Neuron (in vitro differentiated cells): Measurements from ENCODE around the gene ITPRIP.

Experiments
- H2AFZ ChIP-seq: one replicate; pipeline ENCODE4 v1.6.1; 2013; ENCODE audit warnings: low read depth, mild to moderate bottlenecking, inconsistent platforms, low read length, moderate library complexity
- H3K27me3 ChIP-seq: one replicate; pipeline ENCODE4 v1.6.1; 2013; ENCODE audit warnings: low read length; ENCODE audit not compliant: insufficient read depth
- H3K36me3 ChIP-seq: one replicate; pipeline ENCODE4 v1.6.1; 2013; ENCODE audit warnings: low read length; ENCODE audit not compliant: insufficient read depth
- H3K4me1 ChIP-seq: one replicate; pipeline ENCODE4 v1.6.1; 2013; ENCODE audit warnings: low read length; ENCODE audit not compliant: insufficient read depth
- H3K4me3 ChIP-seq: 2 replicates; pipeline ENCODE4 v1.5.1; 2013; ENCODE audit warnings: mild to moderate bottlenecking, low read length, moderate library complexity
- H3K9me3 ChIP-seq: one replicate; pipeline ENCODE4 v1.6.1; 2013; ENCODE audit warnings: low read length

ITPRIP gene

DNA sequence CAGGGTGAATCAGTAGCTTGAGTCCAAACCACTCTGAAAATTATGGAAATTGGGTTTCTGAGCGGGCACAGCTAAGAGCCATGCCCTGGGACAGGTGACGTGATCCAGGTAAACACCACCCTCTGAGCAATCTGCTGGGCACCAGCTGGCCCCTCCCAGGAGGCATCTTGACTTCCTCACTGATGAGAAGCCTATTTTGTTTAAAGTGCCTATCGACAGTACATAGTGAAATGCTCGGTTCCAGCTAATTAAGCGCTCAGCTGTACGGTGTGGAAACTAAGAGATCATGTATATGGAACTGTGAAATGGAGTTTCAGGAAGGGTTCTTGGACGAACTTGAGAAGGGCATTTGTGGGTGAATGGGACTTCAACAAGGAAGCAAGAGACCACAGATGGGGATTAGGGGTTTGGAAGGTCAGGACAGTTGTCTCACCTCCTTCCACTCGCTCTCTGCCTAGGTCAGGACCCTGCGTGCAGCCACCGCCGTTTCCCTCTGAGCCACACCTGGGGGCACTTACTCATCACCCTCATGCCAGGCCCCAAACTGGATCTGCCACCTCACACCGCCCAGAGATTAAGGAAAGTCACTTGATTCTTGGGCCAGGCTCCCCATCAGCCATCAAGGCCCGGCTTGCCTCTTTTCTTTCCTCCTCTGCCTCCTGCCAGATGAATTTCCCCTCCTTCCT lies 3.2 kb downstream of the ITPRIP start:
- Histone ChIP-seq H3K9me3 (no peaks in the 10 kb centered on the region), H3K4me1 (peaks cover 34% of the 10 kb centered on the region), H3K27me3 (peaks cover 39% of the 10 kb centered on the region), H2AFZ (no peak overlapping the region), H3K36me3 (no peaks in the 10 kb centered on the region), H3K4me3 (no peak overlapping the region)

DNA sequence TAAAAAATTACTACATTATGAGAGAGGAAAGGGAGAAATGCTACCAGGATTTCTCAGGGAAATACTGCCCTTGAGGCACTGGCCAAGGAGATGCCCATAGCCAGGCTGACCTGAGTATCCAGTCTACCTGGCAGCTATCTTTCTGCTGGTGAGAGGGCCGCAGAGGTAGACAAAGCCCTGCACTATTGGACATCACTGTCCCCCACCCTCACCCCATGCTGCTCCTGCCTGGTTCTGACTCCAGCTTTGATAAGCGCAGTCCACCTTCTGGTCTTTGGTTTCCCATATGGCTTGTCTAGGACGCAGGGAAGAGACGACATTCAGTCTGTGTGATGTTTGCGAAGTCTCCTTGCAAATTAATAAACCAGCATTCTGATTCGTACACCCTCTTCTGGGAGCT lies 3.7 kb downstream of the ITPRIP start:
- Histone ChIP-seq H3K9me3 (no peaks in the 10 kb centered on the region), H3K4me3 (no peak overlapping the region), H2AFZ (no peak overlapping the region), H3K36me3 (no peaks in the 10 kb centered on the region), H3K4me1 (peaks cover 40% of the 10 kb centered on the region), H3K27me3 (peaks cover 42% of the 10 kb centered on the region)

DNA sequence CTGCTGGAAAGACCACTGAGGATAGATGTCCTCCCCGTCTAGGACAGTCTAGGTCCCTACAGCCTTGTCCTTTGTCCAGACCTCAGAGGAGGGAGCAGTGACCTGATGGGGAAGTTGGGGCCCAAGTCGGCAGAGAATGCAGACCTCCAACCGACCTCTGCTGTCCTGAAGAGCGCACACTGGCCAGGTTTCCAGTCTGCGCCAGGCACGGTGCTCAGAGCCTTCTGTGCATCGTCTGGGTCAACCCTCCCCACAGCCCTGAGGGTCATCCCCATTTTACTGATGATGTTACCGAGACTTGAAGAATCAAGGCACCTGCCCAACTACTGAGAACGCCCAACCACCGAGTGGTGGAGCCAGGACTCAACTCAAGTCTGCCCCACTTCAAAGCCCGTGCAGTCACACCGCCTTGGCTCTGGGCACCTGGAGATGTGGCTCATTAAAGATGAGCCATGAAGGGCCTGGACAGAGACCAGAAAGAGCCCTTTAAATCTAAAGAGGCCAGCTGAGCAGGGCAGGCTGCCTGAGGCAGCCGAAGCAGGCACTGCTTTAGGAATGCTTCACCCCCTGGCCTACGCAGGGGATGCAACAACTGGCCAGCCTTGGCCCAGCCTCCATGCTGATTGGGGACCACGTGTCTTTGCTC lies 4.4 kb downstream of the ITPRIP start:
- no peaks in the 10 kb centered on the region for H3K9me3 ChIP-seq
- no peak overlapping the region for H2AFZ ChIP-seq
- peaks cover 47% of the 10 kb centered on the region for H3K4me1 ChIP-seq
- H3K36me3 ChIP-seq: no peaks in the 10 kb centered on the region
- peaks cover 36% of the 10 kb centered on the region for H3K27me3 ChIP-seq
- no peak overlapping the region for H3K4me3 ChIP-seq

DNA sequence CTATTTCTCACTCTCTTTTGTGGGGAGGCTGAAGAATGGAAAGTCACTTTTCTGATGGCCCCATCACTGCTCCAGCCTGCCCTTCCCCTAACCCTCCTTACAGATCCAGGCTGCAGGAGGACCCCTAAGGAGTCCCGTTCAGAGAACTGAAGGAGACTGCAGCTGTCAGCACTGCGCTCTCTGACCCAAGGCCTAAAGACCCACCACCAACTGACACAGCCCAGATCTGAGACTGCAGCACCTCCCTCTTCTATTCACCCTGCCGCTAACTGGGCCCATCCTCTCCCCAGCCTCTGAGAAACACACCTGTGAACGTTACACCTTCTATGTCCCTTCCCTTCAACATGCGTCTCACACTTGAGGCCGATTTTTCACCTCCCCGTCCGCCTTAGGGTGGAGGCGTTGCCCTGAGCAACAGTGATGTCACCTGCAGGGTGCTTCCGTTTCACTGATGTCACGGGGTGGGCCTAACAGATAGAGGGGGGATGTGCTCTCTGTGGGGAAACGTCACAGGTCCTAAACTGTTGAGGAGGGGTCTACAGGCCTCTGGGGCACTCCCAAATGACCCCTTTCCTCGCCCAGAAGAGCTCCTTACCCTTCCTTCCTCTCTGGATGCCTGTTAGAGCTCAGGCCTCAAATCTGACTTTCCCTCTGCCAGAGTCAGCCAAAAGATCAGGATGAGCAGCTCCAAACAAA lies 5.1 kb downstream of the ITPRIP start:
- no peak overlapping the region for H2AFZ ChIP-seq
- H3K4me1 ChIP-seq: peaks cover 51% of the 10 kb centered on the region
- no peaks in the 10 kb centered on the region for H3K9me3 ChIP-seq
- no peak overlapping the region for H3K4me3 ChIP-seq
- H3K27me3 ChIP-seq: peaks cover 36% of the 10 kb centered on the region
- H3K36me3 ChIP-seq: no peaks in the 10 kb centered on the region

DNA sequence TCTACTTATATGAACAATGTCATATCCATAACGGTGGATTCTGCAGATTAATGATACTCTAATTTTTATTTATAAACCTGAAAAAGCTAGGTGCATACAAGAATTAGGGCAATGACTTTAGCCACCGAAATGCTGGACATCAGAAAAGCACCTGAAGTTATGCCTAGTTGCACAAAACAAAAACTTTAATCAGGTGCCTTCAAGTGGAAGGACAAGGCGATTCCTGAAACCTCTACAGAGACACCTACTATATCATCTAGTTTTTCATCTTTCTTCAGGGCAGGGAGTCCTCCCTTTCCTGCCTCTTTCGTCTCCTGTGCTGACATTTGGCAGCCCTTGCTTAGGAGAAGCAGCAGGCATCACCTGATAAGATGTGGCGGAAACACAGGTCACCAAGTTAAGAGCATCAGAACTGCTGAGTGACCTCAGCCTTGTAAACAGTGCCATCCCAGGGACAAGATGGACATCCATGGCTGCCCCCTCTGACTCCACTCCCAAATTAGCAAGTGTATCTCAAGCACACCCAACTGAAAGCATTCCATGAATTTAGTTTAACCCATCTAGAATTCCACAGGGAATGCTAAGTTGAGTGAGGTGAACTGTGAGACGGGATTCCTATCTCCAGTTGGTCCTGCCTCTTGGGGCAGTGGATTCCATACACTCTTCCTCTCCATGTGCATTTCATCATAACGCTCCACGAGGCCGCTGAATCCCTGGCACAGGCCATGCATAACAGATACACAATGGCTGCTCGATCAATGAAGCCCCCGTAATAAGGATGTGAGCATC lies 5.8 kb downstream of the ITPRIP start:
- no peak overlapping the region for H2AFZ ChIP-seq
- peaks cover 55% of the 10 kb centered on the region for H3K4me1 ChIP-seq
- no peaks in the 10 kb centered on the region for H3K36me3 ChIP-seq
- no peaks in the 10 kb centered on the region for H3K9me3 ChIP-seq
- no peak overlapping the region for H3K4me3 ChIP-seq
- peaks cover 36% of the 10 kb centered on the region for H3K27me3 ChIP-seq

DNA sequence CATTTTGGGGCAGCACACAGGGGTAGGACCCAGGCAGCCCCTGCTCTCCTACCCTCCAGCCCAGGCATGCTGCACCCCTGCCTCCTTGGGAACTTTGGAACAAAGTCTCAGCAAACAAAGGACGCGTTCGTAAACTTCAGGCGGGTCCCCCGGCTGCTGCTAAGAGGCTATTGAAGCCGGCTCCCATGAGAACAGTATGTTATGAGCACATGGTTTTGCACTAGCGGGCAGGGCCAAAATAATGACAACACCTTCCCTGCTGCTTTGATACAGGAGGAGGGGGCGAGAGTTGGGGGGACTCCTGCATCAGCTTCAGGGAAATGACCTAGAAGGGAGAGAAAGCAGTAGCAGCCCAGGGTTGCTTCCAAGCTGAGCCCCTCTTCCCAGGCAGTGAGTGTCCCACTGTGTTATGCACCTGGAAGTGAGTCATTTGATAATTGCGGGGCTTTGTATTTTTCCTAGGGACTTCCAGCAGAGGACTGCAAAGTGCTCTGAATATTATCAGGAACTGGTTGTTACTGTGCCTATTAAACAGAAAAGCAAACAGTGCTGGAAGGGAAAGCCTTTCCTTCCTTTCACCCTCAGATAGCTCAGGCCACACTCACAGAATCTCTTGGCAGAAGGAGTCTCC lies 6.9 kb downstream of the ITPRIP start:
- Histone ChIP-seq H2AFZ (no peak overlapping the region), H3K9me3 (no peaks in the 10 kb centered on the region), H3K4me3 (no peak overlapping the region), H3K4me1 (peaks cover 54% of the 10 kb centered on the region), H3K36me3 (no peaks in the 10 kb centered on the region), H3K27me3 (peaks cover 36% of the 10 kb centered on the region)

DNA sequence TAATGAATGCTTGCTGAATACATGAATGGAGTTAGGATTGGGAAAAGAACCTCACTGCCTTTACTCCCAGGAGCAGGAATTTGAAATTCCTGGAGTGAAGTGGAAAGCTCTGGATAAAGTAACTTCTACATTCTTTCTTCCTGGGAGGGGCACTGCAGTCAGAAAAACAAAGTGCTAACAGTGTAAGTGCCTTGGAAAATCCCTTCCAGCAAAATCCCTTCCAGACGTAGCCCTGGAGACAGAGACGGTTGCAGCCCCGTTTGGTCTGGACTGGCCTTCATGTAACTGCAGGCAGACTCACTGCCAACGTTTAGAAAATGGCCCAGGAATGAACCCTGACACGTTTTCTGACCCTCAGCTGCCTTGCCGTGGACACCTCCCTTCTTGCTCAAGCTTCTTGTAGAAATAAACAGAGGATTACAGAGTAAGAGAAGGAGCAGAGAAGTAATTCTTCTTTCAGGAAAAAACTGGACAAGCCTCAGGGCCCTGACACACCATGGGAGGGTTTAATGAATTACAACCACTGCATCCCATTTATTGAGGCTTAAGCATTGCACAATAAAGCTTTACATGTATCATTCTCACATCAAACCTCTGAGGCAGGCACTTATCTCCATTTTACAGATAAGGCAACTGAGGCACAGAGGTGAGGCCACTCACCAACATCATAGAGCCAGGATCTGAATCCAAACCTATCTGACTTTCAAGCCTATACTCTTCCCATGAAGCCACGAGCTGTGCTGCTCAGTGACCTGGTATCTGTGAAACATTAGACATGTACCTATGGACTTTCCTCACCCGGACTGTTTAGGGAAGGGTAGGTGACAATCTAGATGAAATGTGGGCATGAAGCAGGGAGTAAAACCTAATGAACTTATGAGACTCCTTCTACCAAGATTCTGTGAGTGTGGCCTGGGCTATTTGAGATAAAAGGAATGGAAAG lies 7.8 kb downstream of the ITPRIP start:
- Histone ChIP-seq H3K4me1 (peaks cover 53% of the 10 kb centered on the region), H3K9me3 (no peaks in the 10 kb centered on the region), H3K36me3 (no peaks in the 10 kb centered on the region), H3K27me3 (peaks cover 40% of the 10 kb centered on the region), H2AFZ (no peak overlapping the region), H3K4me3 (no peak overlapping the region)

DNA sequence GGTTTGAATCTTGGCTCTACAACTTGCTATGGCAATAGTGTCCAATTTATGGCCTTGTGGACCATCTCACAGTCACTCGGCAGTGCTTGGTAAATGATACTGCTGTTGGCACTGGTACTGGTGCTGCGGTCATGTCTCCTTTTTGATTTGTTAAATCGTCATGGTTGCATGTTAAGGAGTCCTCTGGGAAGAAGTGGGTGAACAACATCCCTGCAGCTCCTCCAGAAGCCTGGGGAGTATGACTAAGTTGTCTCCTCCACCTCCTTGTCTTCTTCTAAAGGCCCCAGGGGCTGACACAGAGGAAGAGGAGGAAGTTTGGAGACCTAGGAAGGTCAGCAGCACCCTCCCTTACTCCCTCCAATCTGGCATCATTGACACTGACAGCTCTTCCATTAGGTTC lies 8.5 kb downstream of the ITPRIP start:
- Histone ChIP-seq H3K4me3 (no peak overlapping the region), H2AFZ (no peak overlapping the region), H3K4me1 (peaks cover 53% of the 10 kb centered on the region), H3K27me3 (peaks cover 40% of the 10 kb centered on the region), H3K9me3 (no peaks in the 10 kb centered on the region), H3K36me3 (no peaks in the 10 kb centered on the region)

DNA sequence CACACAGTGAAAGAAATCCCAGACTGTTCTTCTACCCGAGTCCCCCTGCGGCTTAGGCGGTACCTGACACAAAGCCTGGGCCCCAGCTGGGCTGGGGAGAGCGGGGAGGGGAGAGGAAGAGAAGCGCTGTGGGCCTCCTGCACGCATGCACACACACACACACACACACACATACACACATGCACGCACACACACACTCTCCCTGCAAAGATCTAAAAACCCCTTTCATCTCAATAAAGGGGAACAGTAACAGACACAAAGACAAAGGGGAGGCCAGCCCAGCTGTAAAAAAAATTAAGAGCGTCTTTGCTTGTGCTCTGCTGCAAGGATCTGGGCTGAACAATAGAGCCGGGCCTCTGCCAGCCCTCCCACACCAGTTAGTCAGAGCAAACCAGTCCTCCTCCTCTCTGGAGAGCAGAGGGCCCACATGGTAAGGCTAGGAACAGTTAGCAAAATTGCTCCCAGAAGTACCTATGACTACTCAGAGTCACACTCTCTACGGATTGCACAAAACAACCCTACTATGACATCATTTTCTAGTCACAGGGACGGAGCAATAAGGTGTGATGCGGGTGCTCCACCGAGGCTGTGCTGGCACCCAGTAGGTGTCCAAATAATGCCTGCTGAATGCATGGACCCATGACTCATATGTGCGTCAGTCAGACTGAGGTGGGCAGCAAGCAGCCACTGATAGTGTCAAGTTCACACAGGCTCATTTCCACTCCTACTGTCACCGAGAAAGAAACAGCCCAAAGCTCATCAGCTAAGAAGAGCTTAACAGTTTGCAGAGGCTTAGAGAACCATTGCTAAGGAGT lies 9.2 kb downstream of the ITPRIP start:
- no peaks in the 10 kb centered on the region for H3K9me3 ChIP-seq
- peak overlapping the region; percentile 39 for H3K4me3 ChIP-seq
- peaks cover 53% of the 10 kb centered on the region for H3K4me1 ChIP-seq
- H2AFZ ChIP-seq: peak overlapping the region; percentile 42
- peaks cover 40% of the 10 kb centered on the region for H3K27me3 ChIP-seq
- no peaks in the 10 kb centered on the region for H3K36me3 ChIP-seq

DNA sequence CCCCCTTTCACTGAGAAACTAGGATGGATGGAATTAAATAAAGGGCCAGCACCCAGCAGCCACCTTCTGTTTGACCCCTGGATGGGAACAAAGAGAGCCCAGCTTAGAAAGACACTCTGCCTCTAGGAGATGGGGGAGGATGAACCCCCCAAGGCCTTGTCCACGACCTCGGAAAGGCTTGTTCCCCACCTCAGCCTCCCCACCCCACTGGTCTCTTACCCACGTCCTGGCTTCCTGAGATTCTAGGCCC lies 9.7 kb downstream of the ITPRIP start:
- Histone ChIP-seq H3K4me1 (peaks cover 53% of the 10 kb centered on the region), H3K36me3 (no peaks in the 10 kb centered on the region), H2AFZ (peak overlapping the region; percentile 42), H3K9me3 (no peaks in the 10 kb centered on the region), H3K27me3 (peaks cover 43% of the 10 kb centered on the region), H3K4me3 (peak overlapping the region; percentile 39)

DNA sequence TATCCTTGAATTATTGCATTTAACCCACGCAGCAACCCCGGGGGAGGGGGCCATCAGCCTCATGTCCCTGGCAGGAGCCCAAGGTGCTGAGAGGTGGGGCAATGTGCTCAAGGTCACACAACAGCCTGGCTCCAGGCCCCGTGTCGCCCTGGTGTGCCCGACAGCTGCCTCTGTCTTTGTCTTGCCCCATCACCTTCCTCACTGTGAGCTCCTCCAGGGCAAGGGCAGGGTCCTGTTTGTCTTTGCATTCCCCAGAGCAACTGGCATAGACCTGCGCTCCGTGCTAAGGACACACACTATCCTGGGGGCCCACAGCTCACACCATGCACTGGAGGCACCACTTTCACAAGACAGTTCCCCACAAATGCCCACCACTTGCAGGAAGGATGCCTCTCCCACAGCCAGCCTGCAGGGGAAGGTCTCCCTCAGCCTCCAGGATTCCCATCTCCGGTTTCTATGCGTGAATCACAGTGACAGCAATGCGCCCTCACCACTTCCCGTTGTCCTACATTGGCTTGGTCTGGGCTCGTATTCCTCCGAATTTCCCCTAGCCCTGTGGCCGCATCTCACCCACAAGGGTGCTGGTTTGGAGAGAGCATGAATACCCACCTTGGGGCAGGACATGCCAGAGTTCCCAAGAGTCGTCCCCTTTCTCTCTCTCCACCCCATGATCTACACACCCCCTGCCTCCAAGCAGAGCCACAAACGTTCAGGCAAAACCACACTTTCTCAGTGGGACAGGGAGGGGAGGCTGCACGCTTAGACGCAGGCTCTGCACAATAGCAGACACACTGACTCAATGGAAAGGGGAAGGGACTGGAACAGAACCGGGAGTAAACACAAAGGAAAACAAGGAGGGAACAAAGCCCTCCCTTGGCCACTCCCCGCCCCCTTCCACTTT lies 10.3 kb downstream of the ITPRIP start:
- Histone ChIP-seq H2AFZ (peak overlapping the region; percentile 42), H3K36me3 (no peaks in the 10 kb centered on the region), H3K9me3 (no peaks in the 10 kb centered on the region), H3K27me3 (peaks cover 43% of the 10 kb centered on the region), H3K4me3 (peak overlapping the region; percentile 39), H3K4me1 (peaks cover 53% of the 10 kb centered on the region)
